SJCRH30 (cell line): ENCODE measurements around the gene UROS. TPM values are rescaled to one million over a fixed set of nuclear protein-coding genes. Genes with fewer than 3 reads are reported as not detected.

Experiments used
- total RNA-seq: library from RNA; depleted of rRNA; stranded (reverse); fragments of >200 nt; shearing (Covaris generic); gene quantifications from 2 replicates; pipeline ENCODE4 v1.2.3, GENCODE V29; 2014; rRNA removed

The UROS gene
- total RNA-seq, 1 experiment from 2014 or later = 41.0 TPM

Other genes starting within 250 kb of the UROS start
- not detected in 2 replicates for gene TEX36, start 140.1 kb downstream of the UROS start, total RNA-seq
- 34.1 and 38.1 TPM in 2 replicates for gene EDRF1, start 103.5 kb downstream of the UROS start, total RNA-seq
- 0.10 TPM in 1 of 2 replicates, not detected in the other for gene MMP21, start 47.4 kb downstream of the UROS start, total RNA-seq
- gene BCCIP, start 288 bp upstream of the UROS start, total RNA-seq = 151 and 175 TPM in 2 replicates
- 33.8 and 35.7 TPM in 2 replicates for gene DHX32, start 58.0 kb upstream of the UROS start, total RNA-seq
- 0.42 and 0.71 TPM in 2 replicates for gene FANK1, start 73.3 kb upstream of the UROS start, total RNA-seq